OCI-LY1 (cell line): Measurements from ENCODE around the gene OR4D1.

Experiments used
- H2AFZ ChIP-seq: fragments of 200-600 bp; sonication (generic), shearing (Covaris generic); 2 replicates; pipeline ENCODE4 v1.6.0; 2014; ENCODE audit warnings: antibody characterized with exemption, mild to moderate bottlenecking, low read length
- H3F3A ChIP-seq: fragments of 200-600 bp; sonication (generic), shearing (Covaris generic); 2 replicates; pipeline ENCODE4 v1.6.0; 2014; ENCODE audit warnings: mild to moderate bottlenecking, antibody characterized with exemption, low read length, moderate library complexity; ENCODE audit not compliant: insufficient read depth
- H3K27ac ChIP-seq: fragments of 200-600 bp; sonication (generic); 2 replicates; pipeline ENCODE4 v1.5.1; 2014; ENCODE audit warnings: low read length, mixed run types, mild to moderate bottlenecking, low read depth; ENCODE audit not compliant: poor library complexity, severe bottlenecking
- H3K27me3 ChIP-seq: fragments of 200-600 bp; sonication (generic); 2 replicates; pipeline ENCODE4 v1.6.0; 2014; ENCODE audit warnings: antibody characterized with exemption, mild to moderate bottlenecking, low read length, moderate library complexity; ENCODE audit not compliant: insufficient read depth
- H3K36me3 ChIP-seq: fragments of 200-600 bp; sonication (generic); 2 replicates; pipeline ENCODE4 v1.6.1; 2014; ENCODE audit warnings: mild to moderate bottlenecking, antibody characterized with exemption, low read length, moderate library complexity, mixed read lengths; ENCODE audit not compliant: insufficient read depth
- H3K4me1 ChIP-seq: fragments of 200-600 bp; sonication (generic); 2 replicates; pipeline ENCODE4 v1.5.1; 2014; ENCODE audit warnings: mild to moderate bottlenecking, low read length, moderate library complexity; ENCODE audit not compliant: insufficient read depth, severe bottlenecking
- H3K4me2 ChIP-seq: fragments of 200-600 bp; sonication (generic), shearing (Covaris generic); 2 replicates; pipeline ENCODE4 v1.6.1; 2014; ENCODE audit warnings: low read length
- H3K4me3 ChIP-seq: fragments of 200-600 bp; sonication (generic); 2 replicates; pipeline ENCODE4 v1.5.1; 2014; ENCODE audit warnings: low read length, low read depth, mild to moderate bottlenecking, mixed read lengths; ENCODE audit not compliant: poor library complexity, severe bottlenecking
- H3K79me2 ChIP-seq: fragments of 200-600 bp; shearing (Covaris generic); 2 replicates; pipeline ENCODE4 v1.6.1; 2016; ENCODE audit warnings: mixed run types, low read length, mixed read lengths; ENCODE audit not compliant: insufficient read depth
- H3K9ac ChIP-seq: fragments of 200-600 bp; sonication (generic), shearing (Covaris generic); 2 replicates; pipeline ENCODE4 v1.6.1; 2014; ENCODE audit warnings: mild to moderate bottlenecking, low read length, mixed read lengths
- H3K9me2 ChIP-seq: fragments of 200-600 bp; sonication (generic), shearing (Covaris generic); 2 replicates; pipeline ENCODE4 v1.6.1; 2014; ENCODE audit warnings: low read depth, mild to moderate bottlenecking, low read length, mixed read lengths
- H3K9me3 ChIP-seq: fragments of 200-600 bp; shearing (Covaris generic); 2 replicates; pipeline ENCODE4 v1.6.1; 2014; ENCODE audit warnings: low read length, mixed read lengths
- H4K20me1 ChIP-seq: fragments of 200-600 bp; sonication (generic), shearing (Covaris generic); 2 replicates; pipeline ENCODE4 v1.6.0; 2016; ENCODE audit warnings: mild to moderate bottlenecking, low read length; ENCODE audit not compliant: insufficient read depth
- EZH2 ChIP-seq: fragments of 200-600 bp; sonication (generic), shearing (Covaris generic); IDR thresholded peaks from 2 replicates; pipeline ENCODE4 v1.8.0; 2017; ENCODE audit warnings: borderline replicate concordance, mixed run types, mild to moderate bottlenecking, antibody characterized with exemption, low read length, moderate library complexity, mixed read lengths
- TF ChIP-seq, protein P1 (sequence below): fragments of 200-600 bp; sonication (generic), shearing (Covaris generic); IDR thresholded peaks from 2 replicates; pipeline ENCODE4 v1.5.1; 2017; ENCODE audit warnings: mild to moderate bottlenecking, antibody characterized with exemption, low read length, moderate library complexity, mixed read lengths

OR4D1 gene

DNA sequence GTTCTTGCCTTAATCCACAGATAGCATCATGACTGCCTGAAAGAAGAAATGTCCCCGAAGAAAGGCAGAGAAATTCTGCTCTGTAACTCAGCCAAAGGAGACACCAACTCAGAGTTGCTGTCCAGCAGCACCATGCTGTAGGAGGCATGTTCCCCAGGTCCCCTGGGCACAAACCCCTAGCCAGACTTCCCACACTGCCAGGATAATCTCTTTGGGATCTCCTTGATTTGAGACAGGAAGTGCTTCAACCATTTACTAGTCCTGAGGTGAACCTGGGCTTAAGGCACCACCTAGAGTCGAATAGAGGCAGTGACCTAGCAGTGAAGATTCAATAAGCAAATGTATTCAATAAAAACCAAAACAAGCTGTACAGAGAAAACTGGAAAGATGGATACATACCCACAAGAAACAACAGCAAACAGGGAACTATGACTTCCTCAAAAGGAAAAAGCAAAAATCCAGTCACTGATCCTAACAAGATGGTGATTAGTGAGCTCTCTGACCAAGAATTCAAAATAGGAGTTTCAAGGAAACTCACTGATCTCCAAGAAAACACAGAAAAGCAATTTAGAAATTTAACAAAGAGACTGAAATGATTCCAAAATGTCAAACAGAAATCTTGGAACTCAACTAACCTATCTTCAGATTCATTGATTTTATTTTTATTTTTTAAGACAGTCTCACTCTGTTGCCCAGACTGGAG lies 24.3 kb downstream of the OR4D1 start:
- Histone ChIP-seq H3K4me1 (no peaks in the 10 kb centered on the region), H3K27ac (no peak overlapping the region), H3K9me3 (no peaks in the 10 kb centered on the region), H4K20me1 (no peaks in the 10 kb centered on the region), H3K36me3 (no peaks in the 10 kb centered on the region), H3K79me2 (no peaks in the 10 kb centered on the region), H3K9me2 (no peaks in the 10 kb centered on the region), H2AFZ (no peak overlapping the region), H3K9ac (no peak overlapping the region), H3K4me2 (no peak overlapping the region), H3K4me3 (no peak overlapping the region), H3K27me3 (no peaks in the 10 kb centered on the region), H3F3A (no peaks in the 10 kb centered on the region)
- no peak for TF ChIP-seq EZH2
- TF ChIP-seq, protein P1, sequence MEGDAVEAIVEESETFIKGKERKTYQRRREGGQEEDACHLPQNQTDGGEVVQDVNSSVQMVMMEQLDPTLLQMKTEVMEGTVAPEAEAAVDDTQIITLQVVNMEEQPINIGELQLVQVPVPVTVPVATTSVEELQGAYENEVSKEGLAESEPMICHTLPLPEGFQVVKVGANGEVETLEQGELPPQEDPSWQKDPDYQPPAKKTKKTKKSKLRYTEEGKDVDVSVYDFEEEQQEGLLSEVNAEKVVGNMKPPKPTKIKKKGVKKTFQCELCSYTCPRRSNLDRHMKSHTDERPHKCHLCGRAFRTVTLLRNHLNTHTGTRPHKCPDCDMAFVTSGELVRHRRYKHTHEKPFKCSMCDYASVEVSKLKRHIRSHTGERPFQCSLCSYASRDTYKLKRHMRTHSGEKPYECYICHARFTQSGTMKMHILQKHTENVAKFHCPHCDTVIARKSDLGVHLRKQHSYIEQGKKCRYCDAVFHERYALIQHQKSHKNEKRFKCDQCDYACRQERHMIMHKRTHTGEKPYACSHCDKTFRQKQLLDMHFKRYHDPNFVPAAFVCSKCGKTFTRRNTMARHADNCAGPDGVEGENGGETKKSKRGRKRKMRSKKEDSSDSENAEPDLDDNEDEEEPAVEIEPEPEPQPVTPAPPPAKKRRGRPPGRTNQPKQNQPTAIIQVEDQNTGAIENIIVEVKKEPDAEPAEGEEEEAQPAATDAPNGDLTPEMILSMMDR: peak; percentile 63

DNA sequence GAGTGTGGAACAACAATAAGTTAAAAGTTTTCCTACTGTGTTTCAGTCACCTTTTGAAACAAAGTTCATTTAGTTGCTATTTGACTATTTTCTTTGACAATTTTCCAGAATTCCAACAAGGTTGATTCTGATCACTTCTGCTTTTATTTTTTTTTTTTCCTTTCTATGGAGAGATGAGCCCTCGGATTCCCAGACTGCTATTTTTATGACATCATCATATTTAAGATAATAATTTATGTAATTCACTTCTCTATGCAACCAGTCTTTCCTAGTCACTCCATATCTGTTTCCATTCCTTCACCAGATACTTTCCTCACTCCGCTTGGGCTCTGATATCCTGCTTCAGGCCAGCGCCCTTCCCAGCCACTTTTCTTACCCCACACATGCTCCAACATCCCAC lies 26.7 kb downstream of the OR4D1 start:
- H3K4me2 ChIP-seq: no peak overlapping the region
- H2AFZ ChIP-seq: no peak overlapping the region
- H3F3A ChIP-seq: no peaks in the 10 kb centered on the region
- H3K4me1 ChIP-seq: no peaks in the 10 kb centered on the region
- H3K9me2 ChIP-seq: no peaks in the 10 kb centered on the region
- H3K36me3 ChIP-seq: no peaks in the 10 kb centered on the region
- no peak for TF ChIP-seq EZH2
- TF ChIP-seq, protein P1: no peak
- H3K9ac ChIP-seq: no peak overlapping the region
- H3K9me3 ChIP-seq: no peaks in the 10 kb centered on the region
- H3K27me3 ChIP-seq: no peaks in the 10 kb centered on the region
- H3K79me2 ChIP-seq: no peaks in the 10 kb centered on the region
- no peaks in the 10 kb centered on the region for H4K20me1 ChIP-seq
- H3K4me3 ChIP-seq: no peak overlapping the region
- H3K27ac ChIP-seq: no peak overlapping the region

DNA sequence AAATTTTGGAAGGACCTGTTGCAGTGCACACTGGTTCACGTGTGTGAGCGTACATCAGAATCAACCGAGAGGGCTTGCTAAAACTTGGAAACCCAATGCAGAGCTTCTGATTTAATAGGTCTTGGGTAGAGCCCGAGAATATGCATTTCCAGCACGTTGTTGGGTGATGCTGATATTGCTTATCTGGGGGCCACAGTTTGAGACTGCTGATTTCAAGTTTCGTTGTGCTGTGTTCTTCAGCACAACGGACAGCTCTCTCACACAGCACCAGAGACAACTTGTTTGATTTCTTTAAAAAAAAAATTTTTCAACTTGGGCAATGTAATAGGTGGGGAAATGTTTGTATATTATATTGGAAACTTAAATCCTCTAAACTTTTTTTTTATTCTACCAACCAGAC lies 28.0 kb downstream of the OR4D1 start:
- Histone ChIP-seq H3K4me1 (no peaks in the 10 kb centered on the region), H3K27ac (no peak overlapping the region), H3K9ac (no peak overlapping the region), H3K9me2 (no peaks in the 10 kb centered on the region), H3K27me3 (no peaks in the 10 kb centered on the region), H2AFZ (no peak overlapping the region), H3K4me2 (no peak overlapping the region), H3K79me2 (no peaks in the 10 kb centered on the region), H3K4me3 (no peak overlapping the region), H3K9me3 (no peaks in the 10 kb centered on the region), H4K20me1 (no peaks in the 10 kb centered on the region), H3K36me3 (no peaks in the 10 kb centered on the region), H3F3A (no peaks in the 10 kb centered on the region)
- no peak for TF ChIP-seq EZH2
- TF ChIP-seq, protein P1: no peak
